Stimulated activated CD8-positive, alpha-beta memory T cell treated with anti-CD3 and anti-CD28 coated beads, Interleukin-15, amount 100 ng/mL, for 48 hours (primary cell): ENCODE results near the gene C2orf92.
"Not testable (repeated sequence)": the region's sequence is repeated elsewhere in the genome, so short reads cannot be mapped to it uniquely, and the experiment has no call there.

ENCODE experiments used
- DNase-seq, 2 donors: peaks; one replicate each; pipeline ENCODE4 v3.0.0-alpha.2; 2020; ENCODE audit warnings: low read depth in 2 of 2

C2orf92 gene

DNA sequence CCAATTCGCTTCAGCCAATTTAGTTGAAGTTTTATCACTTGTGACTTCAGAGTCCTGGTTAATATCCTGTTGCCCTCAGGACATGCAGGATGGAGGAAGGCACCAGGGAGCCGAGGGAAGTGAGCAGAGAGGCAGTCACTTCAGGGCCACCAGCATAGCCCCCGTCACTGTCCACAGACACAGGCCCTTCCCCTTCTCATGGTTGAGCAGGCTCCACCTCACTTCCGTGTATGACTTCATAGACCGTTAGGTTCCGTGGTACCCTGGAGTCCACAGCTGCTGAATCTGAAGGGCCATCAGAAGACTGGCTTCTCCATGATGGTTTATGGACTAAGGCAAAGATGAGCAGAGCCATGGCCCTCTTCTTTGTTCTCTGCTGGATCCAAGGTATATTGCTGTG lies at the start of gene C2orf92:
Gene C2orf92 (plus strand): TSS at position 266 of the 400 bp plus-strand sequence. CDS start 76 bp downstream, at position 342.
- DNase-seq, result no peak

GRCh38 chr2:97620492-97620891 lies 49.0 kb upstream of the C2orf92 start:
- not testable (repeated sequence) for DNase-seq

DNA sequence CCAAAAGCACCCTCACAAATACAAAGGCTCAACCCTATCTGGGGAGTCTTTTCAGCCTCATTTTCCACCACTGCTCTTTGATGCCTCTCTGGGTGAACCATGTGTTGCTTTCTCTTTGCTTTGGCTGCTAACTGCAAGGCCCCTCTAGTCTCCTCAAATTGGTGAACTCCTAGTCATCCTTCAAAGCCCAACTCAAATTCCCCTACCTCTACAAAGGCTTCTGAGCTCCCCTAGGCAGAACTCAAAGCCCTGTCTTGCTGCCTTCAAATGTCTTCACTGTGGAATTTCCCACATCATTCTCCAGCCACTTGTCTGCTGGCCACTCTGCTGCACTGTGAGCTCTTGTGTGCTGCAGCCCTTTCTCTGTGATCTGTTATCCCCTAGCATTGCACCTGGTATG lies 46.5 kb upstream of the C2orf92 start:
- DNase-seq, result not testable (repeated sequence)

GRCh38 chr2:97625354-97626048 lies 44.0 kb upstream of the C2orf92 start:
- not testable (repeated sequence) for DNase-seq

DNA sequence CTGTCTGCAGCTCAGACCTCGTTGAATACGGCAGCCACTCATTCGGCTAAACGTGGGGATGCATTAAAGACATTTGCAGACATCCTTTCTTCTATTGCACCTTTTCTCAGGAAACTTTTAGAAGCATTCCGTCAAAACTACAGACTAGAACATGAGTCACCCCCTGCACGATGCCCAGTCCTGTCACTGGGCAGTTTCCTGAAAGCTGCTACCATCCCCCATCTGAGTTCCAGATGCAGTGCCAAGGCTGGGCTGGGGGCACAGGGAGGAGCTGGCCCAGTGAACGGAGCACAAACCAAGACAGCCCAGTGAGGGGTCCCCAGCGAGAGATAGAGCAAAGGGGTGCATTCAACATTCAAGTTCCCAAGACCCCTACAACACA lies 43.5 kb upstream of the C2orf92 start:
- DNase-seq, result not testable (repeated sequence)

- no peak for DNase-seq
These were observed 25.3 kb upstream of the C2orf92 start for GRCh38 chr2:97644023-97644717.

- no peak for DNase-seq
These were observed 24.3 kb upstream of the C2orf92 start for GRCh38 chr2:97645112-97645694.

DNA sequence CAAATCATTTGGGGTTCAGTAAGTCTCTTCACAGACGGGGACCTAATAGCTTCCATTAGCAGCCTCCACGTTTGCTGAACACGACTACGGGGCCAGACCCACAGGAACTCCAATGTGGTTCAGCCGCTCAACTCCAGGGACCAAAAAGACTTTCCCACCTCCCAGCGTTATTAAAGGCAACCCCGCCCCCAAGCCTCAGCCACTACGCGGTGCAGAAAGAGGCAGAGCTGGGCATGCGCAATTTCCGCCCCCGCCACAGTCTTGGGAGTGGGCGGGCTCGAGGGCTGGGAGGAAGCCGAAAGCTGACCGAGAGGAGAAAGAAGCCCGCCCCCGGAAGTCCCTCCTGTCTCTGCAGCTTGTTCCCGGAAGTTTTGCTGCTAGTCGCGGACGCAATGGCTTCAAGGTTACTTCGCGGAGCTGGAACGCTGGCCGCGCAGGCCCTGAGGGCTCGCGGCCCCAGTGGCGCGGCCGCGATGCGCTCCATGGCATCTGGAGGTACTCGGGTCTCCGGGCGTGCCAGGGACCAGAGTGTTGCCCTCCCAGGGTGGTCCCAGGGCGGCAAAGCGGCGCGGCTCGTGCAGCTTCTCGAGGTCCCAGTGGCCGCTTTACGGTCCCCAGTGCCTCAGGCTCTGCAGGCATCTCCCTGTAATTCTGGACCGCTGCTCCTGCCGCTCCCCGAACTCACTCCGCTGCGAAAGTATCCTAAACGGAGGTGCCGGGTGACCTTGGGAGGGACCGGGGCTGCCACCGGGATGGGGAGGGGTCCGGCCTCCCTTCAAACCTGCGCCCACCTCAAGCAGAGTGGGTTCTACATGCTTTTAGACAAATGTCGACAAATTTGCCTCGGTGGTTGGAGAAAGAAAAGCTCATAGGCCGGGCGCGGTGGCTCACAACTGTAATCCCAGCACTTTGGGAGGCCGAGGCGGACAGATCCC lies 23.6 kb upstream of the C2orf92 start, which contains the start of gene COX5B:
Gene COX5B (plus strand): TSS at position 368 of the 935 bp plus-strand sequence. CDS start 25 bp downstream, at position 393.
- DNase-seq, result peak; percentile 99

DNA sequence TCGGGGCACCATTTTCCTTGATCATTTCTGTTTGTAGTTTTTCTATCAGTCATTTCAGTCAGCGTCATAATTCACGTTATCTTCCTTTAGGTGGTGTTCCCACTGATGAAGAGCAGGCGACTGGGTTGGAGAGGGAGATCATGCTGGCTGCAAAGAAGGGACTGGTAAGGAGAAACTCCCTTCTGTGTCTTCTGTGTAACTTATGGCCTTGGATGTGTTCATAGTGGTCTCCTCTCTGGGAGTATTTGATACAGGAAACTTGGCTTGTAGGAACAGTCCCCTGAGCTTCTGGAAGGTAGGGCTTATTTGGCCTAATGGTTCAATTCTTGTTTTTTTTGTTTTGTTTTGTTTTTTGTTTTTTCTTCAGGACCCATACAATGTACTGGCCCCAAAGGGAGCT lies 22.5 kb upstream of the C2orf92 start:
- no peak for DNase-seq

DNA sequence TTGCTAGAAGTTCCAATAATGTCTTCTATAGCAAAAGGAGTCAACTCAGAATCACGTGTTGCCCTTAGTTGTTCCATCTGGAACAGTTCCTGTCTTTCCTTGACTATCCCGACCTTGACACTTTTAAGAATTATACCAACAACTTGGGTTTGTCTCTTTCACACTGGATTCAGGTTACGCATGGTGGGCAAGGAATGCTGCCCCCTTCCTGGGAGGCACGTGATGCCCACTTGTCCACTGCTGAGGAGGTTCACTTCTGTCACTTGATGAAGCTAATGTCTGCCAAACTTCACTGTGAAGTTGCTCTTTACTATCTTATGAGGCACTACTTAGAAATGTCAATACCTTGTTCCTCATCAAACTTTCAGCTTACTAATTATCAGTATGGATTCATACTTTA lies 18.4 kb upstream of the C2orf92 start:
- no peak for DNase-seq

DNA sequence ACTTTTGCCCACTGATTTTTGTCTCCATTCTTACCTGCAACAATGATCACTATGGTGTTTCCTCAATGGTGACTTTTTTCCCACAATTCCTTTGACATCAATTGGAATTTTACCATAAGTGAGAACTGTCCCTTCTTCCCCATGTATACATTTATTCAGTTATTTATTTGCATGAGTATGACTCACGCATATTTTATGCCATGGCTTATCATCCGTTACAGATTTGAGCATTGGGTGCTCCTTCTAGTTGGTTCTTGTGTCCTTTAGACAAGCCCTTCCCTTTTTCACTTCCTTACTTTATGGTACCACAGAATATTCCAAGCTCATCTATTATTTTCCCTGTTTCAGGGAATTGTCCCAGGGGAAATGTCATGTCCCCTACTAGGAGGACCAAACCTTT lies 16.0 kb upstream of the C2orf92 start:
- DNase-seq, result no peak

DNA sequence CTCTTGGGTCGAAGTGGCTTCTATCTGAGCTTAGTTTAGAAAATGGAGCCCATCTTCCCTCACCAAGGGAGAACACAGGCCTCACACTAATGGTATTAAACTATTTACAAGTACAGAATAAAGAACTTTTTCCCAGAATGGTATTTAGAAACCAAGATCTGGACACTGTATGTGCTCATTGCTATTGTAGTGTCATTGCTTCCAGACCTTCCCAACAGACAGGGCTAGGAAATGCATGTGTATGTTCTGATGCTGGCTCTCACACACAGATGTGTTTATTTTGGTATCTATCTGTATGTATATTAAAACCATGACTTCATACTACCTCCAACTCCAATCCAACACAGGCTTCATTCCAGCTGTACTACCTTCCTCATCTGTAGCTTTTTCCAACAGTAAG lies 15.6 kb upstream of the C2orf92 start:
- DNase-seq, result no peak

DNA sequence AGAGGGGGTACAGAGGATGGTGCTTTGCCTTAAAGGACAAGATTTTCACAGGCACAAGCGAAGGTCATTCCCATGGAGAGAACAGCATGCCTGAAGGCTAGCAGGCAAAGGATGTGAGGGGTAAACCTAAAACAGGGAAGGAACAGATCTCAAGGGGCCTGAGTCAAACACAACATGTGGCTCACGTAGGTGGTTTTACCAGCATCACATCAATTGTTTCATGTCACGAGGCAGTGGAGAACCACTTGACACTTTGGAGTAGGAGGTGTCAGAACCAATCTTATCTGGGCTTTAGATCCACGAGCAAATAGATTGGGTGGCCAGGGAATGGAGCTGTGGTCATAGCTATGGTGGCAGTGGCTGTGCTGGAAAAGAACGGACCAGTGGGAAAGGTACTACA lies 15.2 kb upstream of the C2orf92 start:
- DNase-seq, result no peak

- DNase-seq, result no peak
These were observed 14.7 kb upstream of the C2orf92 start for GRCh38 chr2:97654791-97655190.

DNA sequence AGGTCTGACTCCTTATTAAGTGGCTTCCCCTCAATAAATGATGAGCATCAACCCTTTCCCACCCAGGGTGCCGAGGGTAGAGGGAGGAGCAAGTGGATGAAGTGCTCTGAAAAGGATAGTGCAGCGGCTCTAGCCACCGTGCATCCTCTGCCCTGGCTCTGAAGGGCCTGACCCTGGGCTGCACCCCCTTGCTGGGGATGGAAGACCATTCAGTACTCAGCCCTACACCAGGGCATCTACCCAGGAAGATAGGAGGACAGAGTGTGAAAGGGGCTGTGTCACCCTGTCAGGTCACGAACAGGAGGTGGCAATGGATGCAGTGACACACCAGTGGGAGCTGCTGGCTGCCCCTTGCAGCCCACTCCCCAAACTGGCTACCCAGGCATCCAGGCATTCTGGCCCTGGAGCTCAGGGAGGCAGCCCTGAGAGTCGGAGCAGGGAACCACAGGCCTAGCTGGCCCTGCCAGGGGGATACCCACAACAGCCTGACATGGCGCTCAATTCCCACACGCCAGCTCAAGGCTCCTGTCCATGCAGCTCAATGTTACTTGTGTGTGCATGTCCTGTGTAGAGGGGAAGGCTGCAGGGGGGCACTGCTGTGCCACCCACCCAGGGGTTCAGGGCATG lies 13.3 kb upstream of the C2orf92 start:
- no peak for DNase-seq

DNA sequence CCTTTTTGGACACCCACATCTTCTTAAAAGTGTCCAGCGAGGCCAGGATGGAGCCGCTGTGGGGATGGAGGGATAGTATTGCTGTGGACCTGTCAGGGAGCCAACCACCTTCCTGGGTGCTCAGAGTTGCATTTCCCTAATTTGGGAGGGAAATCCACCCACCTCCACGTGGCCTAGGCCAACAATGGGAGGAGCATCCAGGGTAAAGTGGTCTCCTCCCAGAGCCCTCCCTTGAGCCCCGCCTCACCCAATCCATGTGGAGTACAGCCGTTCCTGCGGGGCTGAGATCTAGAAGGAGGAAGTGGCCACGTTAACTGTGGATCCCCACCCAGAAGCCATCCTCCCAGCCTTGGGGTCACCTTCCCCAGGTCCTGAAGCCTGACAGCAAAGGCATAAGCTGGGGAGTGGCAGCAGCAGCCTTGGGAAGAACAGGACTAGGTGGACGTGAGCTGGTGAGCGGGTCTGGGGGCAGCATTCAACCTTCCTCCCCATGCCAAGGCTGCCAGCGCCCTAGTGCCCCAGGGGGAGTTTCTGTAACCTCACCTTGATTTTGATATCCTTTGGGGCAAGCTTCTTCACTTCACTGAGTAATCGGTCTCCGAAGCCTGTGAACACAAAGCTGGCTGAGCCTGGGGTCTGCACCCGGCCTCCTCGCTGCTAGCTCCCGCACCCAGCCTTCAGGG lies 12.5 kb upstream of the C2orf92 start:
- no peak for DNase-seq

- DNase-seq, result no peak
These were observed 11.4 kb upstream of the C2orf92 start for GRCh38 chr2:97657986-97658690.

DNA sequence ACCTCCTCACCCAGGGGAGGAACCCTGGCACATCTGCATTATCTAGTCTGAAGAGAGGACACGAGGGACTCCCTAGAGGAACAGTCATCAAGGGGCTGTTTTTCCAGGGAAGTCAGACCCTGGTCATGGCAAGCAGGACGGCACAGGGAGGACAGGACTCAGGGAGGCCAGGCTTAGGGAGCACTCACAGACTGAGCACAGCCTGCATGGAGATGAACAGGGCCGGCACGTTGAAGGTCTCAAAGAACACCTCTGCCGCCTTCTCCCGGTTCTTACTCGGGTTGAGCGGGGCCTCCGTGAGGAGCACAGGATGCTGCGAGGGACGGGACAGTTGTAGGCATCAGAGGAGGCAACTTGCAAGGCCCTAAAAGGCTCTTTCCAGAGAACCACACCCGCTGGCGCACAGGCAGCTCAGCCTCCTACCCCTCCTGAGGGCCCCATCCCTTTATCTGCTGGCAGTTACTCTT lies 10.8 kb upstream of the C2orf92 start:
- DNase-seq, result no peak

GRCh38 chr2:97659256-97660043 lies 10.1 kb upstream of the C2orf92 start:
- no peak for DNase-seq
